NT2/D1 (cell line): ENCODE measurements around the gene RPL10A.

Experiments
- SUZ12 ChIP-seq: IDR thresholded peaks from 2 replicates; pipeline ENCODE4 v1.6.1; 2011; ENCODE audit not compliant: insufficient read length, insufficient read depth; ENCODE audit errors: extremely low read depth
- ZNF274 ChIP-seq: IDR thresholded peaks from 2 replicates; pipeline ENCODE4 v1.6.1; 2011; ENCODE audit warnings: mild to moderate bottlenecking, low read depth, low read length

DNA sequence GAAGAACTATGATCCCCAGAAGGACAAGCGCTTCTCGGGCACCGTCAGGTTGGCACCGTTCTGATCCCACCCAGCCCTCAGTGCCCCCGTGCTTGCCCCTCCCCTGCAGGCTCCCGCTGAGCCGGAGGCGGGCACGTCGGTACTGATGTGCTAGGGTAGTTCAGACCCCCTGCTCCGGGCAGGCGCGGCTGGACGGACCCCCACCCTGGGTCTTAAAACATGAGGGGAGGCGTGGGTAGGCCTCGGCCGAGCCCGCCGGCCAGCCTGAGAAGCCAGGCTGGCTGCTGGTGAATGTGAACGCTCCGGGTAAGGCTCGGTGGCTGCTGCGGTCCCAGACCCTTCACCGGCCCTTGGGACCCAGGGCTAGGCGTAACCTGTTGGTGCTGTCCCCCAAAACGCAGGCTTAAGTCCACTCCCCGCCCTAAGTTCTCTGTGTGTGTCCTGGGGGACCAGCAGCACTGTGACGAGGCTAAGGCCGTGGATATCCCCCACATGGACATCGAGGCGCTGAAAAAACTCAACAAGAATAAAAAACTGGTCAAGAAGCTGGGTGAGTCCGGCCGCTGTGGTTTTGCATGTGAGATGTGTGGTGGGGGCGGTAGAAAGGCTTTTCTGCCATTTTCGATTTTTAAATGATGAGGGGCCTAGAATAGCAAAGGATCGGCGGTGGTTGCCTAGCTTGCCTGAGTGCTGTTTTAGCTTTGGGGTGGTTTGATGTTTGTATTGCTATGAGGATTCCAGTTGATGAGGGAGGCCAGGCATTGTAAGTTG lies 964 bp downstream of the RPL10A start:
- TF ChIP-seq SUZ12 (no peak), ZNF274 (no peak)
